Glomerular visceral epithelial cell (primary cell): Measurements from ENCODE around the gene TRAPPC3L.

ENCODE experiments used
- DNase-seq: peaks from one replicate; pipeline ENCODE4 v3.0.0-alpha.2; 2016; ENCODE audit errors: extremely low spot score

Gene TRAPPC3L

GRCh38 chr6:116467096-116467495 lies 78.4 kb downstream of the TRAPPC3L start:
- DNase-seq = no peak

- no peak for DNase-seq
Observed at GRCh38 chr6:116465246-116465645, 80.2 kb downstream of the TRAPPC3L start.

GRCh38 chr6:116463301-116463700 lies 82.2 kb downstream of the TRAPPC3L start:
- DNase-seq = no peak

GRCh38 chr6:116461932-116462885 lies 83.3 kb downstream of the TRAPPC3L start:
- peak; percentile 62 for DNase-seq

GRCh38 chr6:116461331-116461931 lies 84.1 kb downstream of the TRAPPC3L start, which contains the start of gene CALHM6:
Gene CALHM6 (plus strand): TSS chr6:116461375. CDS start chr6:116461930, 555 bp downstream.
- DNase-seq = no peak

GRCh38 chr6:116459927-116460326 lies 85.6 kb downstream of the TRAPPC3L start:
- no peak for DNase-seq

GRCh38 chr6:116458264-116458663 lies 87.2 kb downstream of the TRAPPC3L start:
- no peak for DNase-seq

GRCh38 chr6:116456927-116457326 lies 88.6 kb downstream of the TRAPPC3L start:
- DNase-seq = no peak

- DNase-seq = no peak
Observed at GRCh38 chr6:116456106-116456505, 89.4 kb downstream of the TRAPPC3L start.

GRCh38 chr6:116452531-116452930 lies 93.0 kb downstream of the TRAPPC3L start:
- no peak for DNase-seq

- no peak for DNase-seq
Observed at GRCh38 chr6:116451916-116452315, 93.6 kb downstream of the TRAPPC3L start.

- no peak for DNase-seq
Observed at GRCh38 chr6:116450769-116451740, 94.4 kb downstream of the TRAPPC3L start.

- DNase-seq = no peak
Observed at GRCh38 chr6:116450185-116450710, 95.2 kb downstream of the TRAPPC3L start.

GRCh38 chr6:116449565-116449964 lies 95.9 kb downstream of the TRAPPC3L start:
- no peak for DNase-seq

GRCh38 chr6:116447496-116448011 lies 97.9 kb downstream of the TRAPPC3L start:
- DNase-seq = peak; percentile 83

- DNase-seq = no peak
Observed at GRCh38 chr6:116447052-116447451, 98.4 kb downstream of the TRAPPC3L start.

GRCh38 chr6:116446399-116446798 lies 99.1 kb downstream of the TRAPPC3L start:
- peak; percentile 40 for DNase-seq

GRCh38 chr6:116445102-116445501 lies 100.4 kb downstream of the TRAPPC3L start:
- no peak for DNase-seq
